SW480 (cell line): ENCODE data around the gene CNGA2.

Source experiments
- DNase-seq: peaks from one replicate; pipeline ENCODE4 v3.0.0-alpha.2; 2016; ENCODE audit warnings: low spot score

CNGA2 gene

DNA sequence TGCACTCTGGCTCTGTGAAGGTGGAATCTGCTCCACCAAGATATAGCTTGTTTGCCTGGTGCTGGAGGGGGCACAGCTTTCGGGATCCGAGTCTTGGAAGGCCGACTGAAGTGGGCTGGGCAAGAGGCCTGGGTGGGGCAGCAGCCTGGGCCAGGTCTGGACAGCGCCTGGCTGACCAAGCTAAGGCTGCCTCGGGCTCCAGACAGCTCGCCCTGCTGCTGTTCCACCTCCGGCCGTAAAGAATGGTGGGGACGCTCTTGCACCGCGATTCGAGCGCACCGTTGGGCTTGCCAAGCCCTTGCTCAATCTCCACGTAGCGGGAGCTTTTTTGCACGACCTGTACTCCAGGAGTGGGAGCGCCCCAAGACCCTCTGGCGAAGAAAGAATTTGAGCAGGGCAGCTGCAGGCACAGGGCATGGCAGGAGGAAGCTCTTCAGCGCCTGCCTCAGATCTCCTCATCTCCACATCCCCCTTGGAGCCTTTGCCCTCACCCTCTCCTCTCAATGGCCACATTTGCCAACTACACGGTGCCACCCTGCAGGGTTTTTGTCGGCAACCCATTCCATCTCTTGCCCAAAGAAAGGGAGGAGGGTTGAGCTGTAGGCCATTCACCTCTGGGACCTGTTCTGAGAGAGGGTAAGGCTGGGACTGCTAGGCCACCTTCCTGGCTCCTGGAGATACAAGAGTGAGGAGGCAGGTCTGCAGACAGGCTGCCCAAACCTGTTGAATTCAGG is 18.9 kb downstream of the CNGA2 start:
- DNase-seq: peak; percentile 42

DNA sequence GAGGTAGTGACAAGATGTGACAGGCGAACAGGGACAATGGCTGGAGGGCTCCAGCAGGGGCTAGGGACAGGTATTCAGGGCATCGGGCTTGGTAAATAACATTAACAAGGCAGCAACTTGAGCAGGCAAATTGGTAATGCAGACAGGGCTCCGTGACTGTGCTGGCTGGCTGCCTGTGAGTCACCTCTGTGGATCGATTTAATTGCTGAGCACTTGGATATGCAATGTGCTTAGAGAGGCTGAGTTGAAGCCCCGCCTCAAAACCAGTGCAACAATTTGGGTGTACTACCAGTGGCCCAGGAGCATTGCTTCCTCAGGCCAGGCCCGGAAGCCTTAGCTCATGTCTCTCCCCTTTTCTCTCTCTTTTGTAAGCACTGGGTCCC is 19.5 kb downstream of the CNGA2 start:
- DNase-seq: peak; percentile 64

DNA sequence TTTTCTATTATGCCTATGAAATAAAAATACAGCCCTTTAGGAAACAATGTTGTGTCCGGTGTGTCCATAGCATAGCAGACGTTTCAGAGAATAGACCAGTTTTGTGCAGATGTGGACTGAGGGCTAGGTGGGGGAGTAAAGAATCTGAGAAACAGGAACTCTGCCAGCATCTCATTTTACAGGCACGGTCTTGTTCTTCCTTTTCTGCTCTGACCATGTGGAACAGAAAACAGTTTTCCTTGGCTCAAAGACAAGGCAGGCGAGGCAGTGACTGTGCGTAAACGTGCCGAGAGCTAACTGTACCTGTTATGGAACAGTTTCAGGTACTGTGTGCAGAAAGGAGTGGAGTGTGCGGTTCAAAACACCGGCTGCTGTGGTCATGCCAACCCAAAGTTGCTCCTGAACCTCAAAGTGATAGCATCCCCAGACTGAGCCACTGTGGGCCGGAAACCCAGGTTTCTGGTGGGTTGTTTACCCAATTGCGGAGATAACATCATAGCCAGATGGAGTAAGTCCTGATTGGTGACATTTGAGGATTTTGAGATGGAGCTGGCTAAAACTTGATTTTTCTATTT is 20.2 kb downstream of the CNGA2 start:
- no peak for DNase-seq

DNA sequence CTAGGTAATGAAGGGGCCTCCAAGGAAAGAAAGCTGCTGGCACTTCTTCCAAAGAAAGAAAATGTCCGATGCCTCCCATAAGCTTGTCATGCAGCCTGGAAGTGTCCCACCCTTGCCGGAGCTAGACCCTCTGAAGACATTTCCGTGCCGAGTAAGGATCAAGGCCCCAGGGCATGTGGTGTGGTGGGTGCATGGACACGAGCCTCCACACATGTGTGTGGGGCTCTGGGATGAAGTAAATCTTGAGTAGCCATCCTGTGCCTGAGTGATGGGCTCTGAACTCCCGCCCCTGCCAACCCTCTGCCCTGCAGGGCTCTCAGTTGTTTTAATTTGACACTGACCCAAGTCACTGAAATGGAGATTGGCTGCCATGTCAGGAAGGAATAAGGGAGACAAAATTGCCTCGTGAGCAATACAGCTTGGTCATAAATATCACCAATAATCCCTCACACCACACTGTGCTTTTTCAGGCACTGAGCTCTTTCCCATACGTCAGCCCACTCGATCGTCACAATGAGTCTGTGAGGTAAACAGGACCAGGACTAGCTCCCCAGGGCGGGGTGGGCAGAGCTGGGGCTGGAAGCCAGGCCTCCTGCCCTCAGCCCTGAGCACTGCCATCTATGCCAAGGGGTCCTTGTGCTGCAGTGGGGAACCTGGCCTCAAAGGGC is 24.6 kb downstream of the CNGA2 start:
- no peak for DNase-seq

DNA sequence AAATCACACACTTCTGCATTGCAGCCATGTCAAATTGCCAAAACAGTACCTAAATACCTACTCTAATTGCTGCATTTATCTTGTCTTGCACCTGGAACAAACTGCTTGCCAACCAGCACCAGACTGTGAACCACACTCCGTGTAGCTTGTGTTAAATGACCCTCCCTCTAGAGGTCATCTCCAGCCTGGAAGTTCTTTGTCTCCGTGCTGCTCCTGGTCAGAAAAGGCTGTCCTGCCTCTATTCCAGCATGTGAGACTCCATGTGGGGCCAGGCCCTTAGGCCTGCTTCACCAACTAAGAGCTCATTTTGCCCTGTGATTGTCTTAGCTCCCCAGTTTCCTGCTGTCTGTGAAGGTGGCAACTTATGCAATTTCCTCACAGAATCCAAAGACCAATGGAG is 28.3 kb downstream of the CNGA2 start:
- no peak for DNase-seq

DNA sequence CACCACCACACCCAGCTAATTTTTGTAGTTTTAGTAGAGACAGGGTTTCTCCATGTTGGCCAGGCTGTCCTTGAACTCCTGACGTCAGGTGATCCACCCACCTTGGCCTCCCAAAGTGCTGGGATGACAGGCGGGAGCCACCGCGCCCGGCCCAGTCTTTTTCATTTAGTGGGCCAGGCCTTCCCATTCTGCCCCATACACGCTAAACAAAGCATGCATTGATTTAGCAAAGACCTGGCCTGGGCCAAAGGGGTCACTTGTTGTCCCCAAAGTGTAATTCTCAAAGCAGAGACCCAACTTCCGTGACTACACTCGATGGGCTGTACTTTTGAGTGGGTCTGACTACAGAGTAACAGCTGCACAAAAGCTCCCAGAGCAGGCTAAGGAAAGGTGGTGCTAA is 29.2 kb downstream of the CNGA2 start:
- no peak for DNase-seq

DNA sequence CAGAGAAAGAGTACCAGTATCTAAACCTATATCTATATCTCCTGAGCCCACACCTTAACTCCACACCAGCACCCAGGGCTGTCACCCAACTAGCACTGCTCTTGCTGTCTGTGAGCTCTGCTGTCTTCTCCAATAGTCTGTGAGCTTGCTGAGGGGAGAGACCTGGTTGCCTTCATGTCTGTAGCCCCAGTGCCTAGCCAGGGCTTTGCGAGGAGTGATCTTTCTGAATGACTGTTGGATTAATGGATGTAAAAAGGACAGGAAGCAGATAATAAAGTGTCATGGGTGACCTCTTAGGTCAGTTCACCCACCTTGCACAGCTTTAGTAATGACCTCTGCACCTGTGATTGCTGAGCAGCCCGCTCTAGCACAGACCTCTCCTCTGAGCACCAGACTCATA is 30.5 kb downstream of the CNGA2 start:
- no peak for DNase-seq

DNA sequence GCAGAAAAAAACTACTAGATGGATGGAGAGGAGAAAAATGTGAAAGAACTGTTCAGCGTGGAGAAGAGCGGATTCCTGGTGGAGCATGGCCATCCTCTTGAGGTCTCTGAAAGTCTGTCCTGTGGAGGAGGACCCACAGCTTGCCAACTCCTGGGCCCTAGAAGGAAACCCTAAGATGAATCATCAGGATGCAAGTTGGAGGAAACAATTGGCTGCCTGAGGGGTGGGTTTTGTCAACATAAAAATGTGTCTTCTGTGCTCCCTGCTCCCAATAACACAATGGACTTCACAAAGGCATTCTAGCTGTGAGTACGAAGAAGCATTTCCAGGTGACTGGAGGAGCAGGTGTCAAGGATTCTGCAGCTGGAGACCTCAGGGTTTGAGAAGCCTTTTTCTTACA is 37.2 kb downstream of the CNGA2 start:
- DNase-seq: no peak

DNA sequence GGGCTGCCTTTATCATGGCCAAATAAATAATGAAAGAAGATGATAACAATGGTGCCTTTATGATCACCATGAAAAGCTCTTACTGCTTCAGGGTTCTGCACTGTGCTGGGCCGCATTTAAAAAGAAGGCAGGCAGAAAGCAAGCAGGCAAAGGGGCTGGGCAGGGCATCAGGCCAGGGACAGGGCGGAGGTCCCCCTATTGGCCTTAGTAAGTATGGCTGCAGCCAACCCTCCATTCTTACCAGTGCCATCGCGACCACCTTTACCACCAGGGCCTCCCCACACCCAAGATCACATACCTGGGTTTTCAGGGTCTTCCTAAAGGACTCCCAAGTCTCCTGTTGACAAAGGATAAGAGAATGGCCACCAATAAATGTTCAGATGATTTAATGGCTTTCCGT is 38.9 kb downstream of the CNGA2 start:
- no peak for DNase-seq

DNA sequence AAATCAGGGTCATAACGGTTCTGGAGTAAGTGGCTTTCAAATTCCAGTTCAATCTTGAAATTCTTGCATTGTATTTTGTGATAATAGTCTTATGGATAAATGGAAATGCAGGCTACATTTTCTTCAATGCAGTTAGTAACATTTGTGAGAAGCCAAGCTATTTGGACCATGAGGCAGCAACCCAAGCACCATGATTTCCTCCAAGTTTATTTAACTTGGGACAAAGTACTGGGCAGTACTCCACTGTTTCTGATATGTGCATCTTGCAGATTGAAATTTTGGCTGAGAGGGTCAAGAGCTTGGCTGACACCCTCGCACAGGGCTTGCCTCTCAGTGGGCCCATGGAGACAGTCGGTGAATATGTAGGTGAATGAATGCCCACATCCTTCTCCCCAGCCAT is 39.9 kb downstream of the CNGA2 start:
- no peak for DNase-seq

DNA sequence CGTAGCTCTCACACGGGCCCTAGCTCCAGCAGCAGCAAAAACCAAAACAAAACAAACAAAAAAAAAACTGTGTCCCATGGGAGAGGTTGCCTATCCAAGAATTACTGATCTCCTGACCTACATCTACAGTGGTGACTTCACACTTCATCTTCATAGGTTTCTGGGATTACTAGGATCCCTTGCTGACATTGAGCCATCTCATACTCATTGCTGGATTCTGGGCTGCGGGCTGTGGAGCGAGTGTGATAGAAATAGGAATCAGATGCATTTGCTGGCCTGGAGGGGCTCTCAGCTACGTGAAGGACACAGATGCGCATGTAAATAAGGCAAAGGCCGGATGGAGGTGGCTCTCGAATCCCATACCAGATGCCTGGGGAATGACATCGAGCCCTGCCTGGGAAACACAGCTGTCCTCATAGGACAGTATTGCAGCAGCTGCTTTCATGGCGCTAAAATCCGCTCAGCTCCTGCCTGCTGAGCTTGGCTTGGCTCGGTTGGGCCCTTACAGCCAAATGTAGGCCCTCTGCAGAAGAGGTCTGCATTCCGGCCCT is 41.7 kb downstream of the CNGA2 start:
- DNase-seq: no peak

DNA sequence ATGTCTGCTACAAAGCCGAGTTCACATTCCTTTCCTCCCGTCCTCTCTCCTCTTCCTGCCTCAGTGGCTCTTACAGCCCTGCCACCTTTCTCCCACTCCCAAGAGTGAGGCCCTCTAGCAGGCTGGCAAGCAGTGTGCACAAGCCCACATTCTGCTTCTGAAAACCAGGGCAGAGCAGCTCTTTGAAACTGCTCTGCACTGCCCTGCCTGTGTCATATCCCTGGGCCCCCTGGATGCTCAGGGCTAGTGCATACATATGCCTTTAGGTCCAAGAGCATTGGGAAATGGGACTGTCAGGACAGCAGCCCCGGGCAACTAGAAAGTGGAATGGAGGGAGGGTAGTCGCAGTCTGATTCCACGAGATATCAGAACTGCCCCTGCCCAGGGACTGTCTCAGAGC is 42.4 kb downstream of the CNGA2 start:
- DNase-seq: no peak

DNA sequence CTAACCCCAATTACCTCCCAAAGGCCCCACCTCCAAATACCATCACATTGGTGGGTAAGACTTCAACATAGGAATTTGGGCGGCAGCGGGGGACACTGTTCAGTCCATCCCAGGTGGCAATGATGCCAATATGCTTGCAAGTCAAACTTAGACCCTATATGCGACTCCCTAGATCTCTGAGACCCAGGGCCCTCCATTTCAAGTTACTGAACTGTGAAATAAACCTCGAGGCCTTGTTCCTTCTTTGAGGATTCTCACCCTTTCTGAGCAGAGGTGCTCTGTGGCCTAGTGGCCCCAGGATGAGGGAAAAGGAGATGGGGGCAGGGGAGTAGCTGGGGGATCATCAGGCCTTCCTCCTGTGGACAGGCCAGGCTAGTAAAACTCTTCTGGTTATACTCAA is 44.7 kb downstream of the CNGA2 start:
- no peak for DNase-seq

DNA sequence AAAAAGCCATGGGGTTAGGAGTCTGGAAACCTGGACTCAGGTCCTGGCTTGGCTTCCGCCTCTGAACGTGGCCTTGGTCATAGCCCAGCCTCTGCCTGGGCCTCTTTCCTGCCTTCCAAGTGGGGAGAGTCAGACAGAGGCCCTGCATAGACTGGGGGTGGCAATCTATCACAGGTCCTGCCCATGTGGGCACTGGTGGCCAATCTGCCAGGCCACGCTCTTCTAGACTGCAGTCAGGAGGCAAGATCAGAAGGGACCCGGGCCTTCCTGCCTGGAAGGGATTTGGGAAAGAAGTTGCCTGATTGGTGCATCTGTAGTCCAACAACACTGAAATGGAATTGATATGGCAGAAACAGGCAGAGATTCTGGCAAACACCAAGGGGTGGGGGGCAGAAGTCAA is 46.1 kb downstream of the CNGA2 start:
- DNase-seq: no peak

DNA sequence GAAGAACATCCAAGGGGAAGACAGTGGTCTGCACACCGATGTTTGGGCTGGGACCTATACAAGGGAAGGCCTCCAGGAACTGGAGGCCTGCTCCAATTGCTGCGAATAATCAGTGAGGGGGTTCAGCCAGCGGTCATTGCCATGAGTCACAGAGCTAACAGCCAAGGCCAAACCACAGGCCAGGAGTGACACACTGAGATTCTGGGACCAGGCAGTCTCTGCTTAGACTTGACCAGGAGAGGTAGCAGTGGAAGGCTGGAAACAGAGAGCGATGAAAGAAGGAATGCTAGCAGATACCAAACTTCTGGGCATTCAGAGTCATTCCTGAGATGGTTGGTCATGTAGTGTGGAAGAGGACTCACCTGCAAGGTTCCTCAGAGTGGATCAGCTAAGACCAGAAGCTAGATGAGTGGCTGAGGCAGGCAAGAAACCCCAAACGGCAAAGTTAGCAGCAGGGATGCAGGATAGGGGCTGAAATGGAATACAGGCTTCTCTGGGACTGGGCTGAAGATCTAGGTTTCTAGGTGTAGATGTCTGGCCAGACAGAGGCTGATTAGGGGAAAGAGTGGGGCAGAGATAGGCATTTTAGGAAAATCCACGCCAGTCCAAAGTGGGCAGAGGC is 54.7 kb downstream of the CNGA2 start:
- DNase-seq: peak; percentile 23

DNA sequence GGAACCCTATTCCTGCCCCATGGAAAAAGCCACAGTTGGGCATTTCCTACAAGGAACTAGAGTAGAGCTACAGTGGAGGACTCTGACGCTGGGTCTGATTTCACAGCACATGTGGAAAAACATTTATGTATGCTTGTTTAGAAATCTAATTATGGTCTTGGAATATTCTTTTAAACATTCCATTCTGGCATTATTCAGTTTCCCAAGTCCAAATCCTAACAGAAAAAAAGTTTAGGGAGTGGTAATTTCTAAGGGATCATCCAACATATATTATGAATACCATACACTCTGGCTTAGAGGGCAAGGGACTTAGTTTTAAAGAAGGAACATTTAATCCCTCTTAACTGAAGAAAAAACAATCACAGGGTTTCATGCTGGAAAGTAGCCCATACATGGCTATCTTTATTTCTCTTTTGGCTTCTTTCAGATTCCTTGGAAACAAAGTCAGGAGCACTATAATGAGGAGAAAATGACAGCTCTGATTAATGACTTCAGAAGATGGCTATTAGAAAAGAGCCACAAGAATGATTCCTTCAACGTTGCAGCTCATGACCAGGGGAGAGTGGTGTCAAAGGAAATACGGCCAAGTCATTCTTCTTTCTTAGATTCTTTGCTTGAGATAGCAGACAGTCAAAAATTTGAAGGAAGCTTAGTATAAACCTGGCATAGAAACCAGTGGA is 56.1 kb downstream of the CNGA2 start:
- no peak for DNase-seq

DNA sequence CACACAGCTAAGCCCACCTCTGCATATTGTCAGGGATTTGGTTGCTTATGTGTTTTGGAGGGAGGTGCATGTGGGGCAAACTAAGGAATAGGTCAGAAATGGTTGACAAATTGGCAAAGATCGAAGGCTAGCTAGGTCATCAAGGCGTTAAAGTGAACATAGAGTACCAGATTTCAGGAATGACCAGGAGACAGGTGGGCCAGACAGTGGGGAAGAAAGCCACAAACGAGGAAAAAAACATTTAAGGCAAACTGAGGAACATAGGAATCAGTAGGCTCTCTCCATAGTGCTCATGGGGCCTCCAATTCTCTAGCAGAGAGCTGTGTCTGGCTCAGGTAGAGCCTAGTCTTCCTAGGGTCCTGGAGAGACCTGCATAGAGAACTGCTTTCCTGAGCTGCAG is 57.4 kb downstream of the CNGA2 start:
- DNase-seq: no peak

DNA sequence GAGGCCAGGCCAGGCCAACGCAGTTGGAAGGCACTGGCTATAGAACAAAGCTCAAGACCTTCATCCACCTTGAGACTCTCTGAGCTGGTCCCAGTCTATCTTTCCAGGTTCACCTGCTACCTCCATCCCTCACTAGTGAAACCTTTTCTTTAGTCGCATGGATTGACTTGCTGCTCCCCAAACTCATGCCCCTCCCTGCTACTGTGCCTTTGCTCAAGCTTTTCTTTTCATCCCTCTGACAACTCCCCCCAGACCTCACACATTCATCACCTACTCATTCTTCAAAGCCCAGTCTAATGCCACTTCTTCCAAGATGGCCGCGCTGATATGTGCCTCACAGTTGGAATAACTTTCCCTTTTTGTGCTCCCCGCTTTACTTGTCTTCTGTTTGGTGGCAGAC is 58.0 kb downstream of the CNGA2 start:
- DNase-seq: no peak

DNA sequence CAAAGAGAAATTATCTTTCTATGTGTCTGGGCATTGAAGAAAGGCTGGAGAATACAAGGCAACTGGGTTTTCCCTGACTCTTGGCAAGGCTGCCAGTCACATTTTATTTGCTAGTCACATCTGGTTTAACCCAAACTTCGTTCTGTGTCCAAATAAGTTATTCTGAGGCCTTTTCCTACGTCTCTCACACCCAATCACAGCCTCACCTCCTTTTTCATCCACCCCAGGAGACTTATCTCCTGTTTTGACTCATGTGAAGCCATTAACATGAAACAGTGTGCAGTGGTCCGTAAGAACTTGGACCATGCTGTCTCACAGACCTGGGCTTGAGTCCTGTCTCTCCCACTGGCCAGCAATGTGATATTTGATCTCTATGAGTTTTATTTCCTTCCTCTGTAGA is 59.3 kb downstream of the CNGA2 start:
- no peak for DNase-seq
